ENCODE data around the gene ZNF362.

DNA sequence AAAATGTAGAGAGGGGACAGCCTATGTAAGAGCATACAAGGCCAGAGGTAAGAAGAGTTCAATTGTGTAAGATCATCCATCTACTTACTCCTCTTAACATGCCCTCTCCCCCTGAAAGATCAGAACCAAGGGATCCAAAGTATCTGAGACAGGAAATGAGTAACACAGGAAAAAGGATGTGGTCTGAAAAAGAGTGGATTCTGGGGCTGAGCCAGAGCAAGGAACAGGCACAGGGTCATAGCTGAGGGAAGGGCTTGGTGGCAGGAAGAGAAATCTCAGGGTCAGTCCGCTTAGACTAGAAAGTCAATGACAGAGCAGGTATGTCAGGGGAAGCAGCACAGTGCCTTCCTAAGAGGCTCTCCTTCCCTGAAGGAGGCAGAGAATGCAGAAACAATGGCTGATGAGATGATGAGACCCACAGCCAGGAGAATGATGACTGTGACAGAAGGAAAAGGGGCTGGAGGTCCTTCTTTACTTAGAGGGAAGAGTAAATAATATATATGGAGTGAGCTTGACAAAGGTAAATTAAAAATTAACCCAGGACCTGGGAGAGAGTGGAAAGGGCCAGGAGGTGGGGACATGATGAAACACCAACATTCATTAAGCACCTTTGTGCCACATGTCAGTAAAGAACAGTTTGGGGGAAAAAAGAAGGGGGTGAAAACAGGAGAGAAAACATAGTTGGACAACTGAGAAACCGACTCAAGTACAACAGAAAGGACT, 90.8 kb downstream of the ZNF362 start:
- TF ChIP-seq, protein P1, sequence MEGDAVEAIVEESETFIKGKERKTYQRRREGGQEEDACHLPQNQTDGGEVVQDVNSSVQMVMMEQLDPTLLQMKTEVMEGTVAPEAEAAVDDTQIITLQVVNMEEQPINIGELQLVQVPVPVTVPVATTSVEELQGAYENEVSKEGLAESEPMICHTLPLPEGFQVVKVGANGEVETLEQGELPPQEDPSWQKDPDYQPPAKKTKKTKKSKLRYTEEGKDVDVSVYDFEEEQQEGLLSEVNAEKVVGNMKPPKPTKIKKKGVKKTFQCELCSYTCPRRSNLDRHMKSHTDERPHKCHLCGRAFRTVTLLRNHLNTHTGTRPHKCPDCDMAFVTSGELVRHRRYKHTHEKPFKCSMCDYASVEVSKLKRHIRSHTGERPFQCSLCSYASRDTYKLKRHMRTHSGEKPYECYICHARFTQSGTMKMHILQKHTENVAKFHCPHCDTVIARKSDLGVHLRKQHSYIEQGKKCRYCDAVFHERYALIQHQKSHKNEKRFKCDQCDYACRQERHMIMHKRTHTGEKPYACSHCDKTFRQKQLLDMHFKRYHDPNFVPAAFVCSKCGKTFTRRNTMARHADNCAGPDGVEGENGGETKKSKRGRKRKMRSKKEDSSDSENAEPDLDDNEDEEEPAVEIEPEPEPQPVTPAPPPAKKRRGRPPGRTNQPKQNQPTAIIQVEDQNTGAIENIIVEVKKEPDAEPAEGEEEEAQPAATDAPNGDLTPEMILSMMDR (IDR thresholded peaks at IDR 0.05): no peak
- TF ChIP-seq POLR2A (IDR thresholded peaks at IDR 0.05): peak in 1 of 2 donors; percentile 56

Measured in thyroid gland (tissue), 4 donors.